SJCRH30 (cell line): ENCODE results near the gene B4GALT4. TPM values are rescaled to one million over a fixed set of nuclear protein-coding genes. Genes with fewer than 3 reads are reported as not detected.

Experiments
- DNase-seq, 2 experiments: peaks; one replicate each; pipeline ENCODE4 v3.0.0-alpha.2; 2015 to 2020
- H3K27ac ChIP-seq: fragments of 250-450 bp; sonication (Bioruptor Pico); 2 replicates; pipeline ENCODE4 v1.5.1; 2020; ENCODE audit warnings: mild to moderate bottlenecking, moderate library complexity
- H3K27me3 ChIP-seq: fragments of 250-450 bp; sonication (Bioruptor Pico); 2 replicates; pipeline ENCODE4 v1.5.1; 2020; ENCODE audit warnings: mild to moderate bottlenecking, moderate library complexity
- H3K36me3 ChIP-seq: fragments of 250-450 bp; sonication (Bioruptor Pico); 2 replicates; pipeline ENCODE4 v1.5.1; 2020; ENCODE audit warnings: mild to moderate bottlenecking, moderate library complexity
- H3K4me1 ChIP-seq: fragments of 250-450 bp; sonication (Bioruptor Pico); 2 replicates; pipeline ENCODE4 v1.5.1; 2020; ENCODE audit warnings: mild to moderate bottlenecking, moderate library complexity
- H3K4me3 ChIP-seq: fragments of 250-450 bp; sonication (Bioruptor Pico); 2 replicates; pipeline ENCODE4 v1.5.1; 2020; ENCODE audit warnings: mild to moderate bottlenecking, moderate library complexity
- H3K9me3 ChIP-seq: fragments of 250-450 bp; sonication (Bioruptor Pico); replicated peaks from 2 replicates; pipeline ENCODE4 v1.5.1; 2020; ENCODE audit warnings: mild to moderate bottlenecking, moderate library complexity
- total RNA-seq: library from RNA; depleted of rRNA; stranded (reverse); fragments of >200 nt; shearing (Covaris generic); gene quantifications from 2 replicates; pipeline ENCODE4 v1.2.3, GENCODE V29; 2014

B4GALT4 gene
- total RNA-seq, 1 experiment from 2014 or later: 19.2 TPM

DNA sequence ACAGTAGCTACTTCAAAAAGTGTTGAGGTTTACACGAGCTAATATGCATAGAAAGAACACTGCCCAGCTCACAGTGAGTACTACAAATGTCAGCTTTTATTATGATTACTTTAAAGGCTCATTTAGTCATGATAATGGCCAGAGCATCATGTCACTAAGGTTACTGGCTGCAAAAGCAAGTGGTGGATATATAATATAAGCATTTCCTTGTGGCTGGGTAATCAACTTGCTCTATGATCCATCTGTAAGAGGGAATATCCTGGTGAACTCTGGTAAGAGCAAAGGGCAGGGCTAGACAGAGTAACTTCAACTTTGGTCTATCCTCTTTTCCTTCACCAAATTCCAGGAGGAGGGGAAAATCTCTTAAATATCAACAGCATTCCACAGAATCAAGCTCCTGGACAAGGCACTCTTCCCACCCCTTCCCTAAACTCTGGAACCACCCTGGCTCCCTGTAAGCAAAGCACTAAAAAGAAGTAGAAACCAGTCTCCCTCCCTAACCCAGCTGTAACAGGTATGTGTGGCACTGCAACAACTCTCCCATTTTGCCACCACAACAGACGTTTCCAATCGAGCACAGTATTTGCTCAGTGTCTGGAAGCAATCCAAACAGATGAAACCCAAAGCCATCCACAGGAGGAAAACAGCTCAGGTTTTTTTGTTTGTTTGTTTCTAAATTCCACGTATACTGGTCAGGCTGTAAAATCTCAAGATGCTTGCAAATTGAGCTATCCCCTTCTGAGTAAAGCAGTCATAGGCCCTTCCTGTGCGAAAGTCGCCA lies 13.4 kb downstream of the B4GALT4 start:
- Histone ChIP-seq H3K27me3 (no peaks in the 10 kb centered on the region), H3K9me3 (no peaks in the 10 kb centered on the region), H3K4me1 (no peaks in the 10 kb centered on the region), H3K36me3 (peaks cover 15% of the 10 kb centered on the region), H3K4me3 (no peak overlapping the region), H3K27ac (no peak overlapping the region)
- DNase-seq: no peak

DNA sequence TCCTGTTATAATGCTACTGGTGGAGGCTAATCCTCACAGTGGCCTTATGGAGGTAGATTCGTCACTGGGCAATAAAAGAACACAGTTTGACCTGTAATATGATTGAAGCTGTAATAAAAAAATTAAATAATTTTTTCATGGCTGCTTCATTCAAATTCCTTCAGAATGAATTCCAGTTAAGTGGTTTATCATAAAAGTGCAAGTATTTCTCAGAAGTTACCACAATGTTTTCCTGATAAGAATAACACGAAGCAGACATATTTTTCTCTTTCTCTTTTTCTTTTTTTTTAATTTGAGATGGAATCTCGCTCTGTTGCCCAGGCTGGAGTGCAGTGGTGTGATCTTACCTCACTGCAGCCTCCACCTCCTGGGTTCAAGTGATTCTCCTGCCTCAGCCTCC lies 15.6 kb downstream of the B4GALT4 start:
- DNase-seq: no peak

DNA sequence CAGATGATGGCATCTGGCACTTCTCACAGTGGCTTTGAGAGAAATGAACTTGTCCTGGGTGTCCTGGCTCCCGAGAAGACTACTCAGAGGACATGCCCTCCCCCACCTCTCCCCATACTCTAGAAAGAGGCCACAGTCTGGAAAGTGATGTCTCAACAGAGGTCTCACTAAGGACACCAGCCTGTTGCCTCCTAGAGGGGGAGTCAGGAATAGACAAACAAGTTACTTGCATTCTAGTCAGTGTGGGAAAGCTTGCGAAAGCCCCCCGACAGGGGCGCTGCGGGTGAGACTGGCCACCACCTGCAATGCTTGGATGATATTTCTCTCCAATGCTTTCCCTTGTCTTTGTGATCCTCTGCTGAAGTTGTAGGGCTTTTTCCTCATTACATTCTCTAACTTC lies 17.2 kb downstream of the B4GALT4 start:
- Histone ChIP-seq H3K36me3 (peaks cover 15% of the 10 kb centered on the region), H3K27ac (no peak overlapping the region), H3K4me3 (no peak overlapping the region), H3K9me3 (no peaks in the 10 kb centered on the region), H3K27me3 (no peaks in the 10 kb centered on the region), H3K4me1 (no peaks in the 10 kb centered on the region)
- DNase-seq: no peak

More for the DNA sequence above, 15.6 kb downstream of the B4GALT4 start:
- peaks cover 22% of the 10 kb centered on the region for H3K36me3 ChIP-seq
- H3K9me3 ChIP-seq: no peaks in the 10 kb centered on the region
- H3K4me3 ChIP-seq: no peak overlapping the region
- no peaks in the 10 kb centered on the region for H3K4me1 ChIP-seq
- H3K27ac ChIP-seq: no peak overlapping the region
- no peaks in the 10 kb centered on the region for H3K27me3 ChIP-seq

DNA sequence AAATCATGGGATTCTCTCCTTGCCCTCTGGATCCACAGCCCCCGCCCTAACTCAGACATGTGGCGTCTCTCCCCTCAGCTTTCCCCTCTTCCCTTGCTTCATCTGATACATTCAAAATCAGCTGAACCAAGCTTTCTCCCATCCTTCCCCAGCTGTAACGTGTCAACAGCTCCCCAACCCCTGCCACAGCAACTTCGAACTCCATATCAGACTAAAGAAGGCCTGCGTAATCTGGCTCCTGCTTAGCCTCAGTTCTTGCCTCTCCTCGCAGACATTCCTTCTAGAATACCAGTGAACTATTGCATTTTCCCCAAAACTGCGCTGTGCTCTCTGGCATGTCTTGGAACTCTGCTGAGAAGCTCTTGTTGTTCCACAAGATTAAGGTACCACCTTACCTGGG lies 18.3 kb downstream of the B4GALT4 start:
- no peaks in the 10 kb centered on the region for H3K27me3 ChIP-seq
- no peak for DNase-seq
- no peaks in the 10 kb centered on the region for H3K4me1 ChIP-seq
- peaks cover 15% of the 10 kb centered on the region for H3K36me3 ChIP-seq
- no peaks in the 10 kb centered on the region for H3K9me3 ChIP-seq
- H3K27ac ChIP-seq: no peak overlapping the region
- no peak overlapping the region for H3K4me3 ChIP-seq

DNA sequence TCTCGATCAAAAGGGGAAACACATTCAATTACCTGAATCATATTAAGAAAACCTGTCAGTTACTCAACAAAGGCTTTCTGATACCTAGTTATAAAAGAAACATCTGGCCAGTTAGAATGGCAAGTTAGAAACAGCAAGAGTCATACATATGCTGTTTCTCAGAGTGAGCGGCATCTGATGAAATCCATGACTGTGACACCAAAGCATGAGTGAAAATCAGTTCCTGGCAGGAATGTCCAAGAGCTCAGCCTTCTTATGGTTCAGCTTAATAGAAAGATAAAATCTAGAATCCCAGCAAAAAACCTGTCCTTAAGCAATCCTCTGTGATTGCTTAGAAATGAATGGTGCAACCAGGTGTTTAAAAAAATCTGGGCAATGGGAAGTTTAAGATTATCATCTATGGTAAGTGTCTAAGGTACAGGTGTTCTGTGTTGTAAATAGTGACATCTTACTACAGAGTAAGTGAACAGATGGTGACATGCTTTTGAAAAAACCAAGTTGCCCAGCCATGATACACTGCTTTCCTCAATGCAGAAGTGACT lies 18.8 kb downstream of the B4GALT4 start:
- H3K4me1 ChIP-seq: no peaks in the 10 kb centered on the region
- no peaks in the 10 kb centered on the region for H3K27me3 ChIP-seq
- H3K27ac ChIP-seq: no peak overlapping the region
- peaks cover 17% of the 10 kb centered on the region for H3K36me3 ChIP-seq
- DNase-seq: no peak
- H3K9me3 ChIP-seq: no peaks in the 10 kb centered on the region
- H3K4me3 ChIP-seq: no peak overlapping the region

DNA sequence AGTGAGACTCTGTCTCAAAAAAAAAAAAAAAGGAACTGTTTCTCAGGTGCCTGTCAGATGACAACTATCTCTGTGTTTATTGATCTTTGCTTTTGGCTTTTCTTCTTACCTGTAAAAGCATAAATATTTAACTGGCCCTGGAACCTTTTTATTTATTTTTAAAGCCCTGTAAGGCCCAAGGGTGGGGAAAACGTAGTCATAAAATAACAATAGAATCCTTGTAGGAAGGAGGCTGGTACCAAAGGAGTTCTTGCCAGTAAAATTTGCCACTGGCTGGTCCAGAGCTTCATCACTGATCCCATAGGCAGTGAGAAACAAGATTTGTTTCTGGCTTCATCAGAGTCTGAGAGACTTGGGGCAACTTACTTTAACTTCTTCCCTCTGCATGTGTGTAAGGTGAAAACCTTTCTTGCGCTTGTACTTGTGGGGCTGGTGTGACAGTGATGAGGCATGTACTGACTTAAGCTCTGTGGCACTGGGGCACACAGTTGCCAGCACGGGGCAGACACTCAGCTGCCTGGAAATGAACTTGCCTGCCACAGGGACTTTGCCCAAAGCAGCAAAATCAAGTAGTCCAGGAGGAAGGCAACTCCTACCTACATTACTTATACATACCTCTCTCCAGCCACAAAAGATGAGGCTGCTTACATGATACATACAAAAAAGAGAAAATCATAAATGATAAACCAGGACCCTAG lies 19.6 kb downstream of the B4GALT4 start:
- no peak overlapping the region for H3K4me3 ChIP-seq
- H3K27ac ChIP-seq: no peak overlapping the region
- peaks cover 18% of the 10 kb centered on the region for H3K36me3 ChIP-seq
- no peak for DNase-seq
- H3K27me3 ChIP-seq: no peaks in the 10 kb centered on the region
- no peaks in the 10 kb centered on the region for H3K9me3 ChIP-seq
- no peaks in the 10 kb centered on the region for H3K4me1 ChIP-seq

DNA sequence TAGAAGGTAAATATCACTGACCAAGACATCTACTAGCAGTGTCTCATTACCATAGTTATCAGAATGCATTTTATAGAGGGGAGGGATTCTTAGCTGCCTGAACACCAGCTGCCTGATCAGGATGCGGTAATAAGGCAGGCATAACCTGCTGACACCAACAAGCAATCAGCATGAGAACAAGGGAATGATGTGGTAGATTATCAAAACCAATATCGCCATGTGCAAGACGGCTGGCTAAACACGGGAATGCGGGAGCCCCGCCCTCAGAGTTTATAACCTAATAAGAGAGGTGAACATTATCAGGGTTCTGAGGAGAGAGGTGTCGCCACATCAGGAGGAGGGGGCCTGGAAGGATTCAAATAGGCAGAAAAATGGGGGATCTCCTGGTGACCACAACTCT lies 20.5 kb downstream of the B4GALT4 start:
- Histone ChIP-seq H3K4me1 (no peaks in the 10 kb centered on the region), H3K27ac (no peak overlapping the region), H3K36me3 (peaks cover 22% of the 10 kb centered on the region), H3K9me3 (no peaks in the 10 kb centered on the region), H3K27me3 (no peaks in the 10 kb centered on the region), H3K4me3 (no peak overlapping the region)
- no peak for DNase-seq

DNA sequence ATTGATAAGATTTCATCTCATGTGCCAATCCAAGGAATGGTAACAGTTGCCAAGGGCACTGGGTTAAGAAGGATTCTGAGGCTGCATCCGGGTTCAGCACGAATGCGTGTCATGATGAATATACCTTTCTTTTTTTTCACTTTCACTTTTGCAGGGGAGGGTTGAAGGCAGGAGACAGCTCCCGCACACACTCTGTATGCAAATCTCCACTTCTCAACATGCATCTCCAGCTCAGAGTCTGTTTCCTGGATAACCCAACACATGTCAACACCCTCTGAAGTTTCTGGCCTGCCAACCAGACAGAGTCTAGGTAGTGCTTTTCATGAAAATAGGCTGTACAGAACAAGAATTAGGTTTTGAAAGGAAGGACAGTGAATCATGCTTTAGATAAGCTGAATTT lies 21.6 kb downstream of the B4GALT4 start:
- Histone ChIP-seq H3K36me3 (peaks cover 26% of the 10 kb centered on the region), H3K27ac (no peak overlapping the region), H3K27me3 (no peaks in the 10 kb centered on the region), H3K9me3 (no peaks in the 10 kb centered on the region), H3K4me3 (no peak overlapping the region), H3K4me1 (no peaks in the 10 kb centered on the region)
- no peak for DNase-seq

DNA sequence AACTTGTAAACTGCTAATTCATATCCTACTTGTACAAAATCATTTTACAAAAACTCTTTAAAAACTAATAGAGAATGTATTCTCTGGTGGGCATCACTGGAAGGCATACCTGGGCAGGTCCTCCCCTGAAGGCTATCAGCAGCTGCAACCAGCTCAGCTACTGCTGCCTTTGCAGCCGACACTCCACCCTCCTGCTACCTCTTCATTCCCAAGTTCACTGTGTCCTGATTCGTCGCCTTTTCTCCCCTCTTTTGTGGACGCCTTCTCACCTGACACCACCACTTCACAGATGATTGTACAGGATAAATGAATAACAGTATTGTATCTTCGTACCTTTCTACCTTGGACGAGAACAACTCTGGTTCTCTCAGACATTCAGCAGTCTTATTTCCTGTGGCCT lies 28.9 kb downstream of the B4GALT4 start:
- Histone ChIP-seq H3K9me3 (no peaks in the 10 kb centered on the region), H3K27me3 (no peaks in the 10 kb centered on the region), H3K27ac (no peak overlapping the region), H3K4me1 (no peaks in the 10 kb centered on the region), H3K4me3 (no peak overlapping the region), H3K36me3 (peaks cover 34% of the 10 kb centered on the region)
- no peak for DNase-seq

DNA sequence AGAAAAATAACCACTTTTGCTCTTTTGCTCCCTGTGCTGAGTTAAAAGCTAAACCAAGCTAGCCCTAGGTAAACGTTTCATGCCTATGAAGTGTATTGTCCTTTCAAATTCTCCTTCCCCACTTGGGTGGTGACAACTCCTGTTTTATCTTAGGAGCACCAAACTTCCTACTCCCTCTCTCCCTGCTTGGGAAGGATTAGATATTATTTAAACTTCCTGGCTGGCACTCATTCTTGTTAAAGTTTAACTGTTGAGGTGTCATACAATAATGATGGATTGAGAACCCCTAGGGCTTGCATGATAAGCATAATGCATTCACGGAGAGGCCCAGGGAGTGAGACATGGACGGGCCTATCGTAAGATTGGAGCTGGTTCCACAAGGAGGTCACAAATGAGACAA lies 29.5 kb downstream of the B4GALT4 start:
- Histone ChIP-seq H3K27ac (no peak overlapping the region), H3K27me3 (no peaks in the 10 kb centered on the region), H3K36me3 (peaks cover 34% of the 10 kb centered on the region), H3K4me3 (no peak overlapping the region), H3K9me3 (no peaks in the 10 kb centered on the region), H3K4me1 (no peaks in the 10 kb centered on the region)
- no peak for DNase-seq

DNA sequence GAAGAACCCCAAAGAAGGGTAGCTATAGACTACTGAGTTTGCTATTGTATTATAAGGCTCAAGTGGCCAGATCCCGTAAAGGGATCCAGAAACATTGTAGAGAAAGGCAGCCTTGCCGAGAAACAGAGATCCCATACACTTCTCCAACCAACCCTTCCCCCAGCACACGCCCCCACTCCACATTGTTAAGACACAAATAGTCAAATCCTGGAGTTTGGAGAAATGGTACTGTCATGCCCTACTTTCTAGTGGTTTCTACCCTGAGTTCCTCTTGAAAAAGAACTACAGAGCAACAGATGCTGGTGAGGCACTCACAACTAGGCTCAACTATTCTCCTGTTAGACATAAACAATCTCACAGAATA lies 33.2 kb downstream of the B4GALT4 start:
- H3K4me1 ChIP-seq: no peaks in the 10 kb centered on the region
- no peak overlapping the region for H3K4me3 ChIP-seq
- no peak overlapping the region for H3K27ac ChIP-seq
- H3K9me3 ChIP-seq: no peaks in the 10 kb centered on the region
- no peak for DNase-seq
- no peaks in the 10 kb centered on the region for H3K27me3 ChIP-seq
- peaks cover 16% of the 10 kb centered on the region for H3K36me3 ChIP-seq

DNA sequence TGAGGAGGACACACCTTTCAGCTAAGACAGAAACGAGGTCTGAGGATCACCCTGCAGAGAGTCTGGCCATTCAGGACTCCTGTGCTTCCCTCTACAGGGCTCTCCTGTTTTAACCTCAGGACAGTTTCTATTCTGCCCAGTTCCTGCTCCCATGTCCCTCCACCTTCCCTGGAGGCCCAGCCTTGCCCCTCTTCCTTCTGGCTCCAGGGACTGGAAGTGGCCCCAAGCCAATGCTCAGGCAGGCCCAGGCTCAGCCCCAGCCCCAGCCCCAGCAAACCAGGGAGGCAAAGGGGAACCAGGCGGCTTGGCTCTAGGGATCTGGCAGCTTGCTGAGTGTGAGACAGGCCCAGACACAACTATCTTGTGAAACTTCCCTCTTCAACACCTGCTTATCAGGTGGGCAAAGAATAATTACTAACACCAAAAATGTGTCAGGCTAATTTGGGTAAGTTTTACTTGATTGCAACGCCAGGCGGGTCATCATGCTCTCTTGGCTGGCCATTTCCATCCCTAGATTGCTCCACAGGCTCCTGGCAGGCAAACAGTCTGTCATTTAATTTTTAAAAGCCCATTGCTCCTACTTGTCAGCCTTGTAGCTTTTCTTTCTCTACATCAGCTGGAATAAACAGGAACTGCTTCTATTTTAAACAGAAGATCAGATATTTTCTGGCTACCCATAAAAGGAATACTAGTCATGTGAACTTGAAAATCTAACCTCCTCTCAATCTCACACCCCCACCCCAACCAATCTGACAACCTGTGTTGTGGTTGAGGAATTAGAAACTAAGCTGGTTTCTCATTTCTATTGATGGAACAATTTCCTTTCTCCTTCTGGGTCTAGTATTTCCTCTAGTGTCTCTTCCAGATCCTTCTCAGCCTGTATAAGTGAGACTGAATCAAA lies 33.8 kb downstream of the B4GALT4 start:
- no peak overlapping the region for H3K27ac ChIP-seq
- no peaks in the 10 kb centered on the region for H3K4me1 ChIP-seq
- no peak for DNase-seq
- no peaks in the 10 kb centered on the region for H3K9me3 ChIP-seq
- H3K4me3 ChIP-seq: no peak overlapping the region
- H3K27me3 ChIP-seq: no peaks in the 10 kb centered on the region
- peaks cover 10% of the 10 kb centered on the region; the same call in 1 of the 2 replicates for H3K36me3 ChIP-seq

DNA sequence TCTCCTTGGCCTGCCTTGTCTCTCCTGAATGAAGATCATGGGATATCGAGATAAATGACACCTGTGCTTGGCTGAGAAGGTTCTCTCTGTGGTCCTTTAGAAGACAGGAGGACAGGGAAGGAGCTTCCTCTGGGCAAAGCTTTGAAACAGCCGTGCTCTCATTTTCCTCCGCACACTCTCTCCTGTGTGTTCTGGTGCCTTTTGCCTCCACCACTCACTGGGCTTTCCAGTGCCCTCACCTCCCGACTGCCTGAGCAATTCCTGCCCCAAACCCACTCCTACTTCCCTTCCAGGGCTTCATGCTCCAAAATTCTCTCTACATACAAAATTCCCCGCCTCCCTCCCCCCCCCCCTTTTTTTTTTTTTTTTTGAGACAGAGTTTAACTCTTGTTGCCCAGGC lies 35.0 kb downstream of the B4GALT4 start:
- no peak for DNase-seq
- Histone ChIP-seq H3K27ac (no peak overlapping the region), H3K27me3 (no peaks in the 10 kb centered on the region), H3K4me1 (no peaks in the 10 kb centered on the region), H3K4me3 (no peak overlapping the region), H3K36me3 (peaks cover 5% of the 10 kb centered on the region; the same call in 1 of the 2 replicates), H3K9me3 (no peaks in the 10 kb centered on the region)

DNA sequence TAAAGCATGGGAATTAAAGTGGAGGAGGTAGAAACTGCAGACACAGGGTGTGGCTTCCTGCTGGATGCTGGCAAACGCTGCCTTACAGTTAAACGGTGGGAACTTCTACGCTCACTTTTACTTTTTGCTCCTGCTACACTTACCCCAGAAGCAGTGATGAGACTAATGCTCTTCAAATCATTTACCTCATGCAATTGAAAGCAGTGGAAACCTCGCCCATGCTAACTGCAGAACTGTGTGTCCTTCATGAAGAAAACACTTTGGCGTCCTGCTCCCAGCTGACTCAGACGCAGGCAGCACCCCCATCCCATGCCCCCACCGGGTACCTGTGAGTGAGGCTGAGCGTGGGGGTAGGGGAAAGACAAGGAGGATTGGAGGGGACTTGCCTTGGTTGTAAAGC lies 35.5 kb downstream of the B4GALT4 start:
- Histone ChIP-seq H3K36me3 (peaks cover 3% of the 10 kb centered on the region; the same call in 1 of the 2 replicates), H3K9me3 (no peaks in the 10 kb centered on the region), H3K4me3 (no peak overlapping the region), H3K27me3 (no peaks in the 10 kb centered on the region), H3K27ac (no peak overlapping the region), H3K4me1 (no peaks in the 10 kb centered on the region)
- no peak for DNase-seq

DNA sequence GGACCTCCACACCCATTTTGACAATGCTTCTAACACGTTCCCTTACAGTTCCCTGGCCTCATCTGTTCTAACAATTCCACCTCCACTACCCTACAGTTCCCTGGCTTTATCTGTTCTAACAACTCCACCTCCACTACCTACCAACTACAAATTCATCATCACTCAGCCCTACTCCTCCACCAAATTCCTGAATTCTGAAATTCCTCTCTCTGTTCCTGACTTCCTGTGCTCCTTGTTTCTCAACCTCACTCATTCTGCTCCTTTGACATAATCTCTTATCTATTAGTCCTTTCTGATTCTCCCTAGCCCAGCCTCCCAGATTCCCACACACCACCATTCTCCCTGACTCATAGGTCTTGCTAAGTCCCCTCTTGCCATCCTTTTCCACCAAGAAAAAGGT lies 44.8 kb downstream of the B4GALT4 start:
- no peak overlapping the region for H3K27ac ChIP-seq
- no peaks in the 10 kb centered on the region for H3K9me3 ChIP-seq
- H3K36me3 ChIP-seq: no peaks in the 10 kb centered on the region
- no peaks in the 10 kb centered on the region for H3K27me3 ChIP-seq
- no peaks in the 10 kb centered on the region for H3K4me1 ChIP-seq
- DNase-seq: no peak
- no peak overlapping the region for H3K4me3 ChIP-seq
